Endothelial cell of hepatic sinusoid (primary cell): ENCODE results near the gene EP400.

Experiments used
- in situ Hi-C: cut with HindIII; loops from 2 replicates; pipeline ENCODE4 v1.10.0; 2017; ENCODE audit warnings: low sequenced_read_pairs

EP400 gene

DNA sequence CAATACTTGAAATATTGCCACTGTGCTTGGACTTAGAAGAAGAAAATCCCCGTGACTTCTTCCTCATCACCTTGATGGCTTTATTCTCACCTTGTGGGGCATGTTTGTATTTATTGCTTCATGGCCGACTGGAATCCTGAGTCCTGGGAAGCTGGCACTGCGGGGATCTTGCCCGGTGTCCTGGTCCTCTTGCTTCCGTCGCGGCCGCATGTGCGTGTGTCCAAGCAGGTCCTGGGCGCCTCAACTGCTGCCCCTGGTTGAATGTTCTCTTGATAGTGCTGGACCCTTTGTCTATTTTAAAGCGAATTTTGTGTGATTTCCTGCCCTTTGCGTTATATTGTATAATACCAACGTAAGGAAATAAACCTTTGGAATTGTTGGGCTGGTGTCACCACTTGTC lies 27.0 kb upstream of the EP400 start:
- in situ Hi-C loops = no loop called here

DNA sequence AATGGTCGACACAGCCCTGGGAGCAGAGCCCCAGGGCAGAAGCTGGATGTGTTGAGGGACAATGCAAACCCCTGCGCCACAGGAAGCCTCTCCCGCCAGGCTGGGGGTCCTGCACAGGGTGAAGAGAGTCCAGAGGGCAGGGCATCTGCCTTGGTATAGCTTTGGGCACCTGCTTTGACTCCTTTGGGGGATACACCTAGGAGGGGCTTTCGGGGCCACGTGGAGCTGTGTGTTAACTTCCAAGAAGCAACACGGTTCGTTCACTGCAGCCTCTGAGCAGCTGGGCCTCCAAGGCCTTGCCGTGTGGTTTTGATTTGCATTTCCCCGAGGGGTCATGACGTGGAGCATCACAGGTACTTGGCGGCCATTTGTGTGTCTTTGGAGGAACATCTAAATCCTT lies 26.5 kb upstream of the EP400 start:
- in situ Hi-C loops = no loop called here

DNA sequence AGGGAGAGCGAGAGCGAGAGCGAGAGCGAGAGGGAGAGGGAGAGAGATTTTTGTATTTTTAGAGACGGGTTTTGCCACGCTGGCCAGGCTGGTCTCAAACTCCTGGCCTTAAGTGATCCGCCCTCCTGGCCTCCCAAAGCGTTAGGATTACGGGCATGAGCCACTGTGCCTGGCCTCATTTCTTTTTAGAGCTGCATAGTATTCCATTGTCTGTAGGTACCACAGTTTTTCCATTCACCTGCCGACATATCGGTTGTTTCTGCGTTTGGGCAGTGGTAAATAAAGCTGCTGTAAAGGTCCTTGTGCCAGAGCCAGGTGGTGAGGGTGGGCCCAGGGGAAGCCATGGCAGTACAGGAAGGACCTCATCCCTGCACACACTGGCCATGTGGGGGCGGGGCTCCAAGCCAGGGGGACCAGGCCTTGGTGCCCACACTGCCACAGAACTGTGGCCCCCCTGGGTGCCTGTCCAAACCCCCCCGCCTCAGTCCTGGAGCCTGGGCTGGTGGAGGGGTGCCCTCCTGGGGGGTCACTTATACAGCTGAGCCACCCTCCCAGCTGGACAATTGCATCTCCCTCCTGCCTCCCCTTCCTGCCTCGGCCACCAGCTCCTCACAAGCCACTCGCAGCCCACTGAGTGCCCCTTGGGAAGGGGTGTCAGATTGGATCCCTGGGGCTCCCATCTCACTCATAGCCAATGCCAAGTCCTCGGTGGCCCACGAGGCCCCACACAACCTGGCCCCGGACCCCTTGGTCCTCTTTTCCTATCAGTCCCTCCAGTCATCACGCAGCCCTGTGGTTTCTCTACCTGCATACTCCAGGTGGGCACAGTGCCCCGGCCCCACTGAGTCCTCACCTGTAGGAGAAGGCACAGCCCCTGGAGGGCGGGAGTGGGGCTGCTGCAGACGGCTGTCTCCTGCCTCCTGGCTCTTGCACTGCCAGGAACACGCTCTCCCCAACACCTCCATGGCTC lies 22.3 kb upstream of the EP400 start:
- in situ Hi-C loops = no loop called here

DNA sequence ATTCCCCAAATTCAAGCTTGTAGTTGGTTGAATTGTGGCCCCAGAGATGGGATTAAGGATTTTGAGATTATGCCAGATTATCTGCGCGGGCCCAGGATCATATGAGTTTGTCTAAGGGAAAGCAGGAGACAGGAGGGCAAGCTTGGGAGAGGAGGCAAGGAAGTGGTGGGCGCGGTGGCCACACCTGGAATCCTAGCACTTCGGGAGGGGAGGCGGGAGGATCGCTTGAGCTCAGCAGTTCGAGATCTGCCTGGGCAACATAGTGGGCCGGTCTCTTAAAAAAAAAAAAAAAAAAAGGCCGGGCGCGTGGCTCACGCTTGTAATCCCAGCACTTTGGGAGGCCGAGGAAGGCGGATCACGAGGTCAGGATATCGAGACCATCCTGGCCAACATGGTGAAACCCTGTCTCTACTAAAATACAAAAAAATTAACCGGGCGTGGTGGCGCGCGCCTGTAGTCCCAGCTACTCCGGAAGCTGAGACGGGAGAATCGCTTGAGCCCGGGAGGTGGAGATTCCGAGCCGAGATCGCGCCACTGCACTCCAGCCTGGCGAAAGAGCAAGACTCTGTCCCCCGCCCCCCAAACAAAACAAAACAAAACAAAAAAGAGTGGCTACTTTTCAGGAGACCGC lies 21.5 kb upstream of the EP400 start:
- in situ Hi-C loops = no loop called here

DNA sequence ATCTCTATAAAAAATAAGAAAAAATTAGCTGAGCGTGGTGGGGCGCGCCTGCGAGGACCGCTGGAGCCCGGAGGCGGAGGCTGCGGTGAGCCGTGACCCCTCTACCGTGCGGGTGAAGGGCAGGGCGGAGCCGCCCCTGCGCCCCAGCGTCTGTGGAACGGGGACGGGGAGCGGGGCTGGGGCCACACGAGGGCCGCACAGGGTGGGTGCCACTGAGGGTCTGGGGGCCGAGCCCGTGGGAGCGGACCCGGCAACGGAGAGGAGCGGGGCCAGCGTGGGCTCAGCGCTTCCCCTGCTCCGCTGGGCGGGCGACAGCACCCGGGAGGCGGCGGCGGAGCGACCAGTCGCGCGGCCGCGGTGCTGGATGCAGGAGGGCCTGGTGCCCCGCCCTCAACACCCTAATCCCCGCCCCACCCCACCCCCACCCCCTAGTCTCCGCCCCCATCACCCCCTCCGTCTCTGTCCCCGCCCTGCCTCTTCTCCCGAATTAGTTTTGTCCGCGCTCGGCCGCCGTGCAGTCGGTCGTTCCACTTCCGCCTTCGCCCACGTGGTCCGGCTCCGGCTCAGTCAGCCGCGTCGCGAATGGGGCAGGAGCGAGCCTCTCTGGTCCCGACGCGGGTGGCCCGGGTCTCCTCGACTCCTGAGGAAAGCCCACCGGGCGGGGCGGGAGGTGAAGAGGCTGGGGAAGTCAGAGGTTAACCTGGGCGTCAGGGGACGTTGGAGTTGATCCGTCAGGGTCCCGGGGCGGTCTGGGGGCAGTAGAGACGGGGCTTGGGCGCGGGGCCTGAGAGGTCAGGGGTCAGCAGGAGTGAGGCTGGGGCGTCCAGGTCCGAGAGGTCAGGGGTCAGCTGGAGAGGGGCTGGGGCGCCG lies 20.8 kb upstream of the EP400 start, which contains the start of gene PUS1:
Gene PUS1, plus strand, starts transcription at position 566 of the 870 bp plus-strand sequence. CDS start 447 bp downstream, outside the sequence.
- in situ Hi-C loops = no loop called here

DNA sequence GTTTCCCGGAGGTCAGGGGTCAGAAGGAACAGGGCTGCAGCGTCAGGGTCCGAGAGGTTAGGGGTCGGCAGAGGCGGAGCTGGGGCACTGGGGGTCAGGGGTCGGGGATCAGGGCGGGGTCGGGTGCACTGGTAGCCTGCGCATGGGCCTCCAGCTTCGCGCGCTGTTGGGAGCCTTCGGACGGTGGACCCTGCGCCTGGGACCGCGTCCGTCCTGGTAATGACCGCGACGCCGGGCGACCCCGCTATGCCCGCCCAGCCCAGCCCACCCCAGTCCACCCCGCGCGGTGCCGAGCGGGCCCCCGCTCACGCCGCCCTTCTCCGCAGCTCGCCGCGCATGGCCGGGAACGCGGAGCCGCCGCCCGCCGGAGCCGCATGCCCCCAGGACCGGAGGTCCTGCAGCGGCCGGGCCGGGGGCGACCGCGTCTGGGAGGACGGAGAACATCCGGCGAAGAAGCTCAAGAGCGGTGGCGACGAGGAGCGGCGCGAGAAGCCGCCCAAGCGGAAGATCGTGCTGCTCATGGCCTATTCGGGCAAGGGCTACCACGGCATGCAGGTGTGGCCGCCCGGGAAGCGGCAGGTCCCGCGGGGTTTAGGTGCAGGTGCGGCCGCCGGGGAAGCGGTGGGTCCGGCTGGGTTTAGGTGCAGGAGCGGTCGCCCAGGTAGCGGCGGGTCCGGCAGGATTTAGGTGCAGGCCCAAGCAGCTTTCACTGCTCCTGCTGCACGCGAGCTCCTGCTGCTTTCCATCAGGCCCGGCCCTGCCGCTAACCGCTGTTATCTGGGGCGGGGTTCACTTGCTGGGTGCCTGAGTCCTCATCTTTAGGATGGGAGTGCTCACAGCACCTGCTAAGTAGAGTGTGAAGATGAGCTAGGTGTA lies 19.9 kb upstream of the EP400 start:
- in situ Hi-C loops = no loop called here

DNA sequence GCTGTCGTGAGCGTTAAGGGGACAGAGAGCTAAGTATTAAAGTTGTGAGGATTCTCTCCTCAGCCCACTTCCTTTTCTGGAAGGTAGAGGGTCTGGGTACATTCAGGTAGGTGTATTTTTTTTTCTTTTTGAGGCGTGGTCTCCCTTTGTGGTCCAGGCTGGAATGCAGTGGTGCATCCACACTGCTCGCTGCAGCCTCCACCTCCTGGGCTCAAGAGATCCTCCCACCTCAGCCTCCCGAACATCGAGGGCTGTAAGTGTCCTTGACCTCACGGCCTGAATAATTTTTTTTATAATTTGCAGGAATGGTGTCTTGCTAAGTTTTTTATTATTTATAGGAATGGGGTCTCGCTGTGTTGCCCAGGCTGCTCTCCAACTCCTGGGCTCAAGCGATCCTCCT lies 19.2 kb upstream of the EP400 start:
- in situ Hi-C loops = no loop called here

DNA sequence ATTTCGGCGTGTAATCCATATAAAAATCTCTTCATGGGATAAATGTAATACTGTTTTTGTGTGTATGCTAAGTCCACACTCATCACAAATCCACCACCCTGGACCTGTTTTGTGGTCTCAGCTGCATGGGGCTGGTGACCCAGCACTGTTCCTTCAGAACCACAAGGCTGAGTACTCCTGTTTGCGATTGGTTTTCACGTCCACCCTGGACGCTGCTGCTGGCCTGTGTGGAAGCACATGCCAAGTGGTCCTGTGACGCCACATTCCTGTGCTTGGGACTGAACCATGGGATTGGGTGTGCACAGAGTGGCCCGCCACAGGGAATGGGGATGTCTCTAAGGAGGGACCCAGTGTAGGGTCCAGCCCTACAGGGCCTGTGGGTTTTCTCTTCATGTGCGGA lies 16.4 kb upstream of the EP400 start:
- in situ Hi-C loops = no loop called here

DNA sequence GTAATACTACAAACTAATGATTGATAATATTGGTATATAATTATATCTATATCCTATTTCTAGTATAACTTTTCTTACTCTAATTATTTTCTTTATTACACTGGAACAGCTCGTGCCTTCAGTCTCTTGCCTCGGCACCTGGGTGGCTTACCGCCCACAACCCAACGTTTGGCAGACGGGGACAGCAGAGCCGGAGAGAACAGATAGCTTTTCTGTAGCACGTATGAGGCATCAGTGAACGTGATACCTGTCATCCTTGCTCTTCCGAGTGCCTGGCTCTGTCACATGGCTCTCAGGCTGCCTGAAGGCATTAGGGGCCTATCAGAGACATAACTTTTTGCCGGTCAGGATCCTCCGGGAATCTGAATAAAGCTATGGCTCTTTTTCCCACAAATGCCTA lies 15.2 kb upstream of the EP400 start:
- in situ Hi-C loops = no loop called here

DNA sequence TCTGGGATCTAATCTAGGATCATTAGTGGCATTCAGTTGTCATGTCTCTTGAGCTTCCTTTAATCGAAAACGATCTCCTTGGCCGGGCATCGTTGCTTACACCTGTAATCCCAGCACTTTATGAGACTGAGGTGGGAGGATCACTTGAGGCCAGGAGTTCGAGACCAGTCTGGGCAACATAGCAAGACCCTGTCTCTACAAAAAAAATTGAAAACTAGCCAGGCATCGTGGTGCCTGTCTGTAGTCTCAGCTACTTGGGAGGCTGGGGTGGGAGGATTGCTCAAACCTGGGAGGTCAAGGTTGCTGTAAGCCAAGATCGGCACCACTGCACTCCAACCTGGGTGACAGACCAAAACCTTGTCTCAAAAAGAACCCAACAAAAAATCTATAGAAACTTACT lies 11.7 kb upstream of the EP400 start:
- in situ Hi-C loops = no loop called here

DNA sequence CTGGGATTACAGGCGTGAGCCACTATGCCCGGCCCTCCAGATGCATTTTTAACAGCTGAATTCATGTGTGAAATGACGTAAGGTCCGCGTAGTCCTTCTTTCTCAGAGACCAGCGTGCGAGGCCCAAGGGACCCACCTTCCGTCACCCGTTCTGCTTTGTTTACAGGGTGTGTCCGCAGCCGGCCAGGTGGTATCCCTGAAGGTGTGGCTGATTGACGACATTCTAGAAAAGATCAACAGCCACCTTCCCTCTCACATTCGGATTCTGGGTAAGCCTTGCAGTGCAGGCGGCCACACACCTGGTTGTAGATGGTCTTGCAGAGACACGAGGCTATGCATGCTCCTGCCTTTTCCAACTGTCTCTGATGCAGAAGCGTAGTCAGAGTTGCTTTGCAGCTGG lies 10.7 kb upstream of the EP400 start:
- in situ Hi-C loops = no loop called here

DNA sequence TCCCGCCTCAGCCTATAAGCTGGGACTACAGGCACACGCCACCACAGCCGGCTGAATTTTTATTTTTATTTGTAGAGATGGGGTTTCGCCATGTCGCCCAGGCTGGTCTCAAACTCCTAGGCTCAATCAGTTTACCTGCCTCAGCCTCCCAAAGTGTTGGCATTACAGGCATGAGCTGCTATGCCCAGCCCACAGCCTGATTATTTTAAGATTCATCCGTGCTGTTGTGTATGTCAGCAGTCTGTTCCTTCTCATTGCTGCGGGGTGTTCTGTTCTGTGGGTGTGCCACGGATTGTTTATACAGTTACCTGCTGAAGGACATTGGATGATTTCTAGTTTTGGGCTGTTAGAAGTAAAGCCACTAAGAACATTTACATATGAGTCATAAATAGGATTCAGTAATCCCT lies 9.6 kb upstream of the EP400 start:
- in situ Hi-C loops = no loop called here

DNA sequence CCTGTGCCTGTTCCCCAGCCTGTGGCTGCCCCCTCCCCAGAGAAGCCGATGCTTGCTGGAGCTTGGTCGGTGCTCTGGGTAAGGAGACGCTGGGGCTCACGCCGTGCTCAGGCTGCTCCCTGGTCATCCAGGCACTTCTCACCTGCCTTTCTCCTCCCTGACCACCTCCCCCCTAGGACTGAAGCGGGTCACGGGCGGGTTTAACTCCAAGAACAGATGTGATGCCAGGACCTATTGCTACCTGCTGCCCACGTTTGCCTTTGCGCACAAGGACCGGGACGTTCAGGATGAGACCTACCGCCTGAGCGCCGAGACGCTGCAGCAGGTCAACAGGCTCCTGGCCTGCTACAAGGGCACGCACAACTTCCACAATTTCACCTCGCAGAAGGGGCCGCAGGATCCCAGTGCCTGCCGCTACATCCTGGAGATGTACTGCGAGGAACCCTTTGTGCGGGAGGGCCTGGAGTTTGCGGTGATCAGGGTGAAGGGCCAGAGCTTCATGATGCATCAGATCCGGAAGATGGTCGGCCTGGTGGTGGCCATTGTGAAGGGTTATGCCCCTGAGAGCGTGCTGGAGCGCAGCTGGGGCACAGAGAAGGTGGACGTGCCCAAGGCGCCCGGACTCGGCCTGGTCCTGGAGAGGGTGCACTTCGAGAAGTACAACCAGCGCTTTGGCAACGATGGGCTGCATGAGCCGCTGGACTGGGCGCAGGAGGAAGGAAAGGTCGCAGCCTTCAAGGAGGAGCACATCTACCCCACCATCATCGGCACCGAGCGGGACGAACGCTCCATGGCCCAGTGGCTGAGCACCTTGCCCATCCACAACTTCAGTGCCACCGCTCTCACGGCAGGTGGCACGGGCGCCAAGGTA lies 8.4 kb upstream of the EP400 start:
- in situ Hi-C loops = no loop called here

DNA sequence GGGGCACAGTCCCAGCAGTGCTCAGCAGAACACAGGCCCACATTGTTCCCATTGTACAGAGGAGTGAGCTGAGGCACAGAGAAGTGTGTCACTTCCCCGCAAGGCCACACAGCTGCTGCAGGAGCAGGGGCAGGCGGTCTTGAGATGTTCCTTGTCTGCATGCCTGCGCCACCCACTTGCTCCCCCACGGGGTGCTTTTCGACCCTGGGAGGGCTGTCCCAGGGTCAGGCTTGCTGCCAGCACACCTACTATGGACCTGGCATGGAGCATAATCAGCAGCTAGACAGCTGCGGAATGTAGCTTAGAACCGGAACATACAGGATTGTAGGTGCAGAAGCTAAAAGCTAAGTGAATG lies 7.8 kb upstream of the EP400 start:
- in situ Hi-C loops = no loop called here

DNA sequence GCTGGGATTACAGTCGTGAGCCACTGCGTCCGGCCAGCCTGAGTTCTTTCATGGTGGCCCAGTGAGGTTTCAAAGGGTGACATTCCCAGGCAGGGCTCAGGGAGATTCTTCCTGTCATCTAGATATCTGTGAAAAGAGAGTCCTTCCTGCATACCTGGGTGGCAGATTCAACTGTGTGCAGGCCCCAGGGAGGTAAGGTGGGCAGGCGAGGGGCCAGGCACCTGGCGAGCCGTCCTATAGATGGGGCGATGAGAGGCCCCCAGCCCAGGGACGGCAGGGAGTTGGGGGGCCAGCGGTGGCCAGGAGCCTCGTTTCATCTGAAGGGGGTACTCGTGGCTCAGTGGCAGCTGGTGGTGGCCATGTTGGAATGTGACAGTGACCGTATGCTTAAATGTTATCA lies 7.1 kb upstream of the EP400 start:
- in situ Hi-C loops = no loop called here

DNA sequence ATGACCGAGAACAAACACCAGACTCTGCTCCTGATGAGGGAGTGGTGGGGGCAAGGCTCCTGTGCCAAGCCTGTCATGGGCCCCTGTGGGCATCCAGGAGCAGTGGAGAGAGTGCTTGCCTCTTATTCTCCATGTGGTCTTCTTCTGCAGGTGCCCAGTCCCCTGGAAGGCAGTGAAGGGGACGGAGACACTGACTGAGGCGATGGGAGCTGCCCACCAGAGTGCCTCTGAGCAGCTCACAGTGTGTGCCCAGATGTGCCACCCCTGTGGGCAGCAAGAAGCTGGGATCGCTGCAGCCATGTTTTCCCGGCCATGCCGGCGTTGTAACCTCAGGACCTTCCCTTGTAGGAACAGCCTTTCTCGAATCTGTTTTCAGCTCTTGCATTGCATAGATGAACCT lies 6.4 kb upstream of the EP400 start:
- in situ Hi-C loops = no loop called here

DNA sequence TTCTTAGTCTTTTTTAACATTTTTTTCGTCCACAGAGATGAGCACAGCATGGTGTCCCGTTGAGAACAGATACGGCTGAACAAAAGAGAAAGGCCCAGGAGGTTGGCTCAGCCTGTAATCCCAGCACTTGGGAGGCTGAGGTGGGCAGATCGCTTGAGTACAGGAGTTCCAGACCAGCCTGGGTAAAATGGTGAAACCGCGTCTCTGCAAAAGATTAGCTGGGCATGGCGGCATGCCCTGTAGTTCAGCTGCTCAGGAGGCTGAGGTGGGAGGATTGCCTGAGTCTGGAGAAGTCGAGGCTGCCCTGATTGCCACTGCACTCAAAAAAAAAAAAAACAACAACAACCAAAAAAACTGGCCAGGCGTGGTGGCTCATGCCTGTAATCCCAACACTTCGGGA lies 5.9 kb upstream of the EP400 start:
- in situ Hi-C loops = no loop called here

DNA sequence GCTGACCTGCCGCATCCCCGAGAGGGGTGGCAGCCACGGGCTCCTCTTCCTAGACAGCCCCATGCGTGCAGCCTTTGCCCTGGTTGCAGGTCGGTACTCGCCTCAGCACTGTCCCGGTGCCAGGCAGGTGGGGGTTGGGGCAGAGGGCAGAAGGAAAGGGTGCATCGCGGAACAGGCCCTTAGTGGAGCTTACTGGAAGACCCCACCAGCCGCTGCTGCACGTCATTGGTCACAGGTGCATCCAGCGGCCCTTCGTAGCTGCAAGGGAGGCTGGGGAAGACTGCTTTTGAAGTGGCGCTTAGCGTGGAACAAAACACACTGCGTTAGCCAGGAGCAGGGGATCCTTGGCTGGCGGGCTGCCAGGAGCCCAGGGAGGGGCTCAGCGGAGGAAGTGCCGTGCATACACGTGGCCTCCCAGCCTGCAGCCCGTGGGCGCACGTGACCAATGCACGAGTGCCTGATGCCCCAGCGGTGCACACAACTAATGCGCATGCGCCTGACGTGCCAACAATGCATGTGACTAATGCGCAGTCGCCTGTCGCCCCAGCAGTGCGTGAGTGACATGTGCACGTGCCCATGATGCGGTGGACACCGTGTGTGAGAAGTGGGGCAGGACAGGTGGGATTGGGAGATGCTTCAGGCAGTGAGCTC lies 5.0 kb upstream of the EP400 start:
- in situ Hi-C loops = no loop called here

DNA sequence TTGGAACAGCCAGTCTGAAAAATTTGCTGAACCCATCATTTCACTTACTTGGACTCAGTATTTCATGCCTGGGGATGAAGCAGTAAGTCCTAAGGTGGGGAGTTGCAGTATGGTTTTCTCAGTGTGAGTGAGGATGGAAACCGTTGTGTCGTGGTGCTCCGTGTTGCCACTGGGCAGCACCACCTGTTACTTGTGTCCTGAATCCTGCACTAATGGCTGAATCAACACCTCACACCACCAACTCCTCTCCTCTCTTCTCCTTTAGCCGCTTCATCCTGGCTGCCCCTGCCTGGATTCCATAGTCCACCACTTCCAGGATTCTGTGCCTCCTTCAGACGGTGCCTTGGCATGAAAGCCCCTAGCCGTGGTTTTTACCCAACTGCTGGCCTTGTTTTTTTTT lies 3.0 kb upstream of the EP400 start:
- in situ Hi-C loops = no loop called here
